Hepatocyte (in vitro differentiated cells): ENCODE measurements around the gene ZFHX3. TPM values are rescaled to one million over a fixed set of nuclear protein-coding genes. Genes with fewer than 3 reads are reported as not detected.

Source experiments
- DNase-seq: peaks from one replicate; pipeline ENCODE4 v3.0.0-alpha.2; 2016; ENCODE audit warnings: low spot score
- H2AFZ ChIP-seq: fragments of 200-600 bp; sonication (generic); 2 replicates; pipeline ENCODE4 v1.6.0; 2016; ENCODE audit warnings: antibody characterized with exemption, mild to moderate bottlenecking
- H3K27ac ChIP-seq: fragments of 200-600 bp; sonication (generic); 2 replicates; pipeline ENCODE4 v1.5.1; 2016; ENCODE audit warnings: mild to moderate bottlenecking
- H3K27me3 ChIP-seq: fragments of 200-600 bp; sonication (generic); 2 replicates; pipeline ENCODE4 v1.6.1; 2016
- H3K36me3 ChIP-seq: fragments of 200-600 bp; sonication (generic); replicated peaks from 2 replicates; pipeline ENCODE4 v1.5.1; 2016; ENCODE audit warnings: low read depth; ENCODE audit not compliant: insufficient read depth
- H3K4me1 ChIP-seq: fragments of 200-600 bp; sonication (generic); 2 replicates; pipeline ENCODE4 v1.5.1; 2016; ENCODE audit warnings: mild to moderate bottlenecking, moderate library complexity; ENCODE audit not compliant: insufficient read depth
- H3K4me2 ChIP-seq: fragments of 200-600 bp; sonication (generic); 2 replicates; pipeline ENCODE4 v1.6.0; 2016
- H3K4me3 ChIP-seq: fragments of 200-600 bp; sonication (generic); 2 replicates; pipeline ENCODE4 v1.5.1; 2016; ENCODE audit warnings: mild to moderate bottlenecking
- H3K79me2 ChIP-seq: fragments of 200-600 bp; sonication (generic); 2 replicates; pipeline ENCODE4 v1.6.0; 2017; ENCODE audit warnings: mild to moderate bottlenecking
- H3K9me2 ChIP-seq: fragments of 200-600 bp; sonication (generic); replicated peaks from 2 replicates; pipeline ENCODE4 v1.6.0; 2017; ENCODE audit warnings: mild to moderate bottlenecking; ENCODE audit not compliant: insufficient read depth
- H3K9me3 ChIP-seq: fragments of 200-600 bp; sonication (generic); 2 replicates; pipeline ENCODE4 v1.5.1; 2016; ENCODE audit warnings: low read depth, mild to moderate bottlenecking
- H4K20me1 ChIP-seq: fragments of 200-600 bp; sonication (generic); 2 replicates; pipeline ENCODE4 v1.6.0; 2016; ENCODE audit warnings: mild to moderate bottlenecking; ENCODE audit not compliant: insufficient read depth, poor library complexity, severe bottlenecking
- CTCF ChIP-seq: fragments of 200-600 bp; sonication (generic); IDR thresholded peaks from 2 replicates; pipeline ENCODE4 v1.5.1; 2016; ENCODE audit warnings: antibody characterized with exemption, mild to moderate bottlenecking; ENCODE audit not compliant: poor library complexity
- EZH2 ChIP-seq: fragments of 200-600 bp; sonication (generic); IDR thresholded peaks from 2 replicates; pipeline ENCODE4 v1.6.1; 2016; ENCODE audit warnings: antibody characterized with exemption, mild to moderate bottlenecking, borderline replicate concordance
- EZH2phosphoT487 ChIP-seq: fragments of 200-600 bp; sonication (generic); IDR thresholded peaks from one replicate; pipeline ENCODE4 v1.6.1; 2018; ENCODE audit warnings: antibody characterized with exemption, mild to moderate bottlenecking, low read depth, moderate library complexity; ENCODE audit not compliant: unreplicated experiment, severe bottlenecking
- WGBS: methylation state at CpG from one replicate; pipeline ENCODE4 v1.1.6; 2016; ENCODE audit warnings: low lambda C conversion rate; ENCODE audit errors: missing lambda C conversion rate; 5-methylcytosine and 5-hydroxymethylcytosine counted together
- polyA plus RNA-seq: library from polyadenylated mRNA; unstranded; fragments of >200 nt; fragmentation: Nextera tagmentation; extraction: Ambion mirVana; gene quantifications from 2 replicates; pipeline ENCODE4 v1.2.1, GENCODE V29; 2016
- total RNA-seq: library from RNA; depleted of rRNA; stranded (reverse); fragments of >200 nt; gene quantifications from 2 replicates; pipeline ENCODE4 v1.2.3, GENCODE V29; 2014

ZFHX3 gene
- total and polyA plus RNA-seq, 2 experiments from 2014 or later: 6.4 to 11.6 TPM

- H3K9me2 ChIP-seq: no peaks in the 10 kb centered on the region
- H3K27me3 ChIP-seq: no peaks in the 10 kb centered on the region
- H3K4me1 ChIP-seq: peaks cover 13% of the 10 kb centered on the region
- H3K4me3 ChIP-seq: no peak overlapping the region
- H3K27ac ChIP-seq: peak overlapping the region; percentile 95
- peaks cover 6% of the 10 kb centered on the region for H3K79me2 ChIP-seq
- no peak for DNase-seq
- peaks cover 3% of the 10 kb centered on the region for H3K36me3 ChIP-seq
- TF ChIP-seq EZH2phosphoT487: no peak
- TF ChIP-seq EZH2: no peak
- TF ChIP-seq CTCF: no peak
- H3K9me3 ChIP-seq: no peaks in the 10 kb centered on the region
- no peak overlapping the region for H2AFZ ChIP-seq
- WGBS: 95% methylated on average over 18 of the region's 18 CpGs
- no peaks in the 10 kb centered on the region for H4K20me1 ChIP-seq
- H3K4me2 ChIP-seq: peak overlapping the region; percentile 80
Observed at GRCh38 chr16:72788269-72788809, 259.6 kb downstream of the ZFHX3 start.

- no peaks in the 10 kb centered on the region for H3K9me3 ChIP-seq
- H3K79me2 ChIP-seq: peaks cover 6% of the 10 kb centered on the region
- WGBS: 18% methylated on average over 34 of the region's 43 CpGs
- no peaks in the 10 kb centered on the region for H4K20me1 ChIP-seq
- H3K36me3 ChIP-seq: peaks cover 3% of the 10 kb centered on the region
- H3K27me3 ChIP-seq: no peaks in the 10 kb centered on the region
- H3K9me2 ChIP-seq: no peaks in the 10 kb centered on the region
- H2AFZ ChIP-seq: peak overlapping the region; percentile 58
- peak overlapping the region; percentile 97 for H3K27ac ChIP-seq
- peak overlapping the region; percentile 80 for H3K4me2 ChIP-seq
- TF ChIP-seq EZH2phosphoT487: no peak
- DNase-seq: peak; percentile 91
- H3K4me1 ChIP-seq: peaks cover 13% of the 10 kb centered on the region
- peak overlapping the region; percentile 65 for H3K4me3 ChIP-seq
Observed at GRCh38 chr16:72787514-72788268, 260.2 kb downstream of the ZFHX3 start.

- H4K20me1 ChIP-seq: no peaks in the 10 kb centered on the region
- no peak for DNase-seq
- no peak for TF ChIP-seq CTCF
- no peak for TF ChIP-seq EZH2phosphoT487
- no peak for TF ChIP-seq EZH2
- H3K79me2 ChIP-seq: peaks cover 6% of the 10 kb centered on the region
- H3K27ac ChIP-seq: peak overlapping the region; percentile 97
- peak overlapping the region; percentile 28 for H3K4me3 ChIP-seq
- 26% methylated on average over 12 of the region's 23 CpGs for WGBS
- no peaks in the 10 kb centered on the region for H3K9me3 ChIP-seq
- H2AFZ ChIP-seq: peak overlapping the region; percentile 75
- H3K27me3 ChIP-seq: no peaks in the 10 kb centered on the region
- no peaks in the 10 kb centered on the region for H3K9me2 ChIP-seq
- H3K4me1 ChIP-seq: peaks cover 13% of the 10 kb centered on the region
- peak overlapping the region; percentile 80 for H3K4me2 ChIP-seq
- H3K36me3 ChIP-seq: peaks cover 3% of the 10 kb centered on the region
Observed at GRCh38 chr16:72787130-72787513, 260.8 kb downstream of the ZFHX3 start.

- H3K36me3 ChIP-seq: peaks cover 3% of the 10 kb centered on the region
- no peaks in the 10 kb centered on the region for H3K9me2 ChIP-seq
- TF ChIP-seq EZH2 (no peak), CTCF (no peak), EZH2phosphoT487 (no peak)
- H3K4me3 ChIP-seq: no peak overlapping the region
- no peaks in the 10 kb centered on the region for H3K9me3 ChIP-seq
- H3K79me2 ChIP-seq: peaks cover 6% of the 10 kb centered on the region
- H3K27ac ChIP-seq: peak overlapping the region; percentile 97
- WGBS: 83% methylated on average over 6 of the region's 6 CpGs
- no peaks in the 10 kb centered on the region for H4K20me1 ChIP-seq
- H2AFZ ChIP-seq: no peak overlapping the region
- H3K4me2 ChIP-seq: peak overlapping the region; percentile 80
- H3K4me1 ChIP-seq: peaks cover 13% of the 10 kb centered on the region
- H3K27me3 ChIP-seq: no peaks in the 10 kb centered on the region
- no peak for DNase-seq
Observed at GRCh38 chr16:72786606-72787005, 261.3 kb downstream of the ZFHX3 start.
